Liver (tissue), 3 donors: ENCODE data around the gene CNP.

Experiments
- REST ChIP-seq: IDR thresholded peaks from 2 replicates; pipeline ENCODE4 v1.6.1; 2016; ENCODE audit warnings: antibody characterized with exemption, mild to moderate bottlenecking
- TAF1 ChIP-seq: conservative IDR thresholded peaks from 2 replicates; pipeline ENCODE4 v1.6.1; 2016; ENCODE audit warnings: antibody characterized with exemption, mild to moderate bottlenecking
- YY1 ChIP-seq: IDR thresholded peaks from 2 replicates; pipeline ENCODE4 v1.6.1; 2016; ENCODE audit warnings: antibody characterized with exemption, mild to moderate bottlenecking
- TF ChIP-seq, protein P1 (sequence below): fragments of 150-350 bp; IDR thresholded peaks from 2 replicates; pipeline ENCODE4 v1.5.1; 2017; ENCODE audit warnings: improper control_type of control experiment, low read depth, low read length; ENCODE audit not compliant: missing input control
- donor health status: healthy.
- donor health status: healthy.

- TF ChIP-seq, protein P1, sequence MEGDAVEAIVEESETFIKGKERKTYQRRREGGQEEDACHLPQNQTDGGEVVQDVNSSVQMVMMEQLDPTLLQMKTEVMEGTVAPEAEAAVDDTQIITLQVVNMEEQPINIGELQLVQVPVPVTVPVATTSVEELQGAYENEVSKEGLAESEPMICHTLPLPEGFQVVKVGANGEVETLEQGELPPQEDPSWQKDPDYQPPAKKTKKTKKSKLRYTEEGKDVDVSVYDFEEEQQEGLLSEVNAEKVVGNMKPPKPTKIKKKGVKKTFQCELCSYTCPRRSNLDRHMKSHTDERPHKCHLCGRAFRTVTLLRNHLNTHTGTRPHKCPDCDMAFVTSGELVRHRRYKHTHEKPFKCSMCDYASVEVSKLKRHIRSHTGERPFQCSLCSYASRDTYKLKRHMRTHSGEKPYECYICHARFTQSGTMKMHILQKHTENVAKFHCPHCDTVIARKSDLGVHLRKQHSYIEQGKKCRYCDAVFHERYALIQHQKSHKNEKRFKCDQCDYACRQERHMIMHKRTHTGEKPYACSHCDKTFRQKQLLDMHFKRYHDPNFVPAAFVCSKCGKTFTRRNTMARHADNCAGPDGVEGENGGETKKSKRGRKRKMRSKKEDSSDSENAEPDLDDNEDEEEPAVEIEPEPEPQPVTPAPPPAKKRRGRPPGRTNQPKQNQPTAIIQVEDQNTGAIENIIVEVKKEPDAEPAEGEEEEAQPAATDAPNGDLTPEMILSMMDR = no peak
- TF ChIP-seq TAF1 (no peak), REST (no peak), YY1 (no peak)
Observed at GRCh38 chr17:42026857-42027589, 60.4 kb downstream of the CNP start.
